Measurements from ENCODE around the gene ADH7.
"Not testable (repeated sequence)": the region's sequence is repeated elsewhere in the genome, so short reads cannot be mapped to it uniquely, and the experiment has no call there.

The ADH7 gene

GRCh38 chr4:99379571-99379970 is 55.6 kb downstream of the ADH7 start:
- DNase-seq (ENCODE audit: low read depth) = no peak

DNA sequence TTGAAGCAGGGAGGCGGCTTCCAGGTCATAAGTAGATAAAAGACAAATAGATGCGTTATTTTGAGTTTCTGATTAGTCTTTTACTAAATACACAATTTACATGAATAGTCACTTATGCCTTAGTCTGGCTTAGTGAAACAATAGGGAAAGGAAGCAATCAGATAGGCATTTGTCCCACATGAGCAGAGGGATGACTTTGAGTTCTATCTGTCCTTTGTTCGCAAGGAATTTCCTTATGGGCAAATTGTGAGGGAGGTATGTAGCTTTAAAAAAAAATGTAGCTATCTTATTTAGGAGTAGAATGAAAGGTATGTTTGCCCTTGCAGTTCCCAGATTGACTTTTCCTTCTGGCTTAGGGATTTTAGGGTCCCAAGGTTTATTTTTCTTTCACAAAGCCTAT is 56.3 kb downstream of the ADH7 start:
- DNase-seq (ENCODE audit: low read depth) = no peak

GRCh38 chr4:99377341-99377740 is 57.8 kb downstream of the ADH7 start:
- DNase-seq (ENCODE audit: low read depth) = not testable (repeated sequence)

DNA sequence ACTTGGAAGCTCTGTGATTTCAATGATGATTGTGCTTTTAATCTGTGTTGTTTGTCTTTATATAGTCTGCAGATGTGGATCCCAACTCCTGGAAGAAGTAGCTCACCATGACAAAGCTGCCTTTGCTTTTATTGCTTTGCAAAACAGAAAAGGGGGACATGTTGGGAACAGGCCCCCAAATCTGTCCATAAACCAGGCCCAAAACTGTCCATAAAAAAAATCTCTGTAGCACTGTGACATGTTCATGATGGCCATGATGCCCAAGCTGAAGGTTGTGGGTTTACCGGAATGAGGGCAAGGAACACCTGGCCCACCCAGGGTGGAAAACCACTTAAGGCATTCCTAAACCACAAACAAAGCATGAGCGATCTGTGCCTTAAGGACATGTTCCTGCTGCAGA is 62.7 kb downstream of the ADH7 start:
- DNase-seq (ENCODE audit: low read depth) = not testable (repeated sequence)

- DNase-seq (ENCODE audit: low read depth) = not testable (repeated sequence)
Measured at GRCh38 chr4:99367817-99368216, 67.3 kb downstream of the ADH7 start.

GRCh38 chr4:99366491-99366890 is 68.7 kb downstream of the ADH7 start:
- DNase-seq (ENCODE audit: low read depth) = no peak

DNA sequence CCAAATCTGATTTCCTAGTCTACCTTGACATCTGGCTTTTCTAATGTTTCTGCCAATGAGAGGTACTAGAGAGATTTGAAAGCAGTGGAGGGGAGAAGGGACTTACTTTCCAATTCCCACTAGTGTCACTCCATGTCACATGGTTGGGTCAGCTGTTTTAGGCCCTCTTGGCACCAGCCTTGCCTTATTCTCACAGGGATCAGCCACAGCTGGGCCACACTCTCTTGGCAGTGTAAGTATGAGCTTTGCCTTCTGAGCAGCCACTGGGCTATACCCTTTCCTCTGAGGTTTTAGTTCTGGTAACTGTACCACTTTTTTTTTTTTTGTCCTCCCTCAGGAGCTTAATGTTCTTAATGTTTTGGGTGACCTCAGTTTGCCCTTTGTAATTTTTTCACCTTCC is 72.4 kb downstream of the ADH7 start:
- DNase-seq (ENCODE audit: low read depth) = no peak
